Erythroblast (primary cell): ENCODE measurements around the gene DPEP3.

ENCODE experiments used
- DNase-seq, 2 experiments: peaks; one replicate each; lab custom pipeline; 2025; lab: John Stamatoyannopoulos, UW
- GATA1 ChIP-seq: IDR thresholded peaks from 2 replicates; pipeline ENCODE4 v1.6.1; 2011; ENCODE audit warnings: low read depth, mild to moderate bottlenecking, control low read depth, low read length, moderate library complexity
- POLR2A ChIP-seq: IDR thresholded peaks from 2 replicates; pipeline ENCODE4 v1.6.1; 2011; ENCODE audit warnings: mild to moderate bottlenecking, low read length

The DPEP3 gene

DNA sequence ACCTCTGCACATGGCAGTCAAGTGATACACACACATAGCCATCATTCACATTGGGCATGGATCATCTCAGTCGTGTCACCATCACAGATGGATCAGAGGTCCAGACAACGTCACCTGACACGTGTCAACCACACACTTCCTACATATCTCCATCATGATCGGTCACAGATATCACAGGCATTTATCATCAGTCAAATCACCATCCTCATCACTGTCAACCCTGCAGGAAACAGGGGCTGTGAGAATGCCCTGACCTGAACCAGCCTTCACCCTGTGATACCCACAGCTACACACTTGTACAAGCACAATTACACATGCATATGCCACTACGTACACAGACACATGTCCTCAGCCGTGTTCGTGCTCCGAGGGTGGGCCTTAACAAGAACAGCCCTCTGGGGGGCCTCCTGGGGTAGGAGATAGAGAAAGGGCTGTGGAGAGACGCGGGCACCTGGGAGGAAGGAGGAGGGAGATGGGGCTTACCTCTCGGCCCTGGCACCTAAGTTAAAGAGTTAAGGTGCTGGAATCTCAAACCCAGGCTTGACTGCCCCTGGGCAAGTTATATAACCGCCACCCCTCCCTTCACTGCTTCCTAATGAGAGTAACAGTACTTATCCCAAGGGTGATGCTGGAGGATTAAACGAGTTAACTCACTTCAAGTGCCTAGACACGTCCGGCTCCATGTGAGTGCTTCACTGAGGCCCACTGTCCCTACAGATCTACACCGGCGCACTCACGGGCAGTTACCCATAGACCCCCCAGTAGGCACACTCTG lies 12.9 kb downstream of the DPEP3 start:
- TF ChIP-seq GATA1 (no peak), POLR2A (no peak)
- DNase-seq: peak; percentile 42 to 56

DNA sequence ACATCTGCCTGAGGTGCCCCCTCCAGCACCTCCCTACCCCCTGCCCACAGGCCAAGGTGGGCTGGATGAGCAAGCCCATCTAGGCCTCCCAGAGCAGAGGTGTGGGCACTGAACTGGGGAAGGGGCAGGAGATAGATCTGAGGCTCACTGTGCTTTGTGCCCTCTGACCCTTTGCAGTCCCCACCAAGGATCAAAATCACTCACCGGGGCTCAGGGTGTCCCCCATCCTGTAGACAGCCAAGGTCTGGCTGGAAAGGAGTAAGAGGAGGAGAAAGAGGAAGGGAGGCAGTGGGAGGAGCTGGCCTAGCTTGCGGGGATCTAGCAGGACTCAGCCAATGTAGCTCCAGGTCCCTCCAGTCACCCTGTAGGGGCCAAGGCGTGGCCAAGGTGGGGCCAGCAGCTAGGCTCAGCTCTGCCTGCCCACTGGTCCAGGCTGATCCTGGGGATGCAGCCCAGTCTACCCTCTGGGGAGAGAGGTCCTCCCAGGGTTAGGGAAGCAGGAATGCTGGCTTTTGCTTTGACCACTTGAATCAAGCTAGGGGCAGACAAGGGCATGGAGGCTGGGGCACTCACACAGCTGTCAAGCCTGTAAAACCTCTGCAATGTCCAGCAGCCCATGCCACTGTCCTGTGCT lies 13.6 kb downstream of the DPEP3 start:
- TF ChIP-seq POLR2A (no peak), GATA1 (no peak)
- peak in 1 of 2 experiments; percentile 38 for DNase-seq

DNA sequence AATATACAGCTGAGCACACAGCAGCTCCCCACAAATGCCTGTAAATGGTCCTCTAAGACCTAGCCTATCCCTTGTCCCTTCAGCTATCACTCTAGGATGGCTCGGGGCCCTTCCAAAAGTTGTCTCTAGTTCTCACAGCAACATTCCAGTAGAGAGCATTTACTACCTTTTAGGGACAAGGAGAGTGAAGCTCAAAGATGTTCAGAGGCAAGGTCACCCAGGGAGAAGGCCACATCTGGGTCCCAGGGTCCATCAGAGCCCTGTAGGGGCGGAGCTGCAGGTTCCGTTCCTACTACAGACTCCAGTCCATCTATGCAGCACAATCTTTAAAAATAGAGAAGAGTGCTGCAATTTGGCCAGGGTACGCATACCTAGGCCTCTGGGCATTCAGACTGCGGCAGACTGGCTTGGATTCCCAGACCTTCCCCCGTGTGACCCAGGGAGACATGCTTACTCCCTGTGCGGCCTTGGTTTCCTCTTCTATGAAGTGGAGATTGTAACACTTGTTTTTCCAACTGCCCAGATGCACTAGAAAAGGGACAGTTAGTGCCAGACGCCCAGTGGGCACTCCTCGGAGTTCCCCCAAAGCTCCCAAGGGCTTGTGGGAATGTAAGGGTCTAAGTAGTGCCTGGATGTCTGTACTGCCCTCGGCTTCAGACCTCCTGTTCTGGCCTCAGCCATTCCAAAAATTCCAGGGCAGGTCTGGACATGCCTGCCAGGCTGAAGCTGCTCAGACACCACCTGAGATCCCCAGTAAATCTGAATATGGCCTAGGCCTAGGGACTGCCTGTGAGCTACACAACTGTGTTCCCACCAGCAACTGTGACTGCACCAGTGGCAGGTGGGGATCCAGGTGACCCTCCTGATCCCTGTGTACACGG lies 14.4 kb downstream of the DPEP3 start:
- TF ChIP-seq POLR2A: no peak
- no peak for TF ChIP-seq GATA1

DNA sequence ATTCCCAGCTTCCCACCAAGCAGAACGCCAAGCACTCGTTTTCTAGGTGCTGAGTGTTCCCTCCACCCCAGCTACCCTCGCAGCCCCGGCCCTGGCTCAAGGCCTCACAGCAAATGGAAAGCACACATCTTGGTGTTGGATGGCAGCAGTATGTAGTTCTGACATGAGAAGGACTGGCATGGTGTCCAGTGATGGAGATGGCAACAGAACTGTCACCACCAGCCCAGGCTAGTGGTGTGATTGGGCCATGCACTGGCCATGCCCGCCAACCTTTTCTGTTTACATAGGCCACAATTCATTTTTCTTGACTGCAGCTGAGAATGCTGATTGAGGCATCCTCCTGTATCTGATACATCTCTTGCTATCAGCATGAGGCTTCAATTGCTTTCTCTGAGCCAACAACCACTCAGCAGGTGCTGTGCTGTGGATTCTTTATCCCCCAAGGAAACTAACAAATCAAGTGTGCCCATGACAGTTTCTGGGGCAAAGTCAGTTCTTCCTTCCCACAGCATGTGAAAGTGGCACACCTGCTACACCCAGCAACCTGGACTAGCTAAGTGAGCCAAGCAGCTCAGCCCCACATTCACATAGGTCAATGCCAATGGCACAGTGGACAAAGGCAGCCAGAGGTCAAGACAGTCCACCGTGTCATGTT lies 15.7 kb downstream of the DPEP3 start:
- TF ChIP-seq POLR2A: no peak
- TF ChIP-seq GATA1: no peak

More for the DNA sequence above, 14.4 kb downstream of the DPEP3 start:
- DNase-seq: no peak

DNA sequence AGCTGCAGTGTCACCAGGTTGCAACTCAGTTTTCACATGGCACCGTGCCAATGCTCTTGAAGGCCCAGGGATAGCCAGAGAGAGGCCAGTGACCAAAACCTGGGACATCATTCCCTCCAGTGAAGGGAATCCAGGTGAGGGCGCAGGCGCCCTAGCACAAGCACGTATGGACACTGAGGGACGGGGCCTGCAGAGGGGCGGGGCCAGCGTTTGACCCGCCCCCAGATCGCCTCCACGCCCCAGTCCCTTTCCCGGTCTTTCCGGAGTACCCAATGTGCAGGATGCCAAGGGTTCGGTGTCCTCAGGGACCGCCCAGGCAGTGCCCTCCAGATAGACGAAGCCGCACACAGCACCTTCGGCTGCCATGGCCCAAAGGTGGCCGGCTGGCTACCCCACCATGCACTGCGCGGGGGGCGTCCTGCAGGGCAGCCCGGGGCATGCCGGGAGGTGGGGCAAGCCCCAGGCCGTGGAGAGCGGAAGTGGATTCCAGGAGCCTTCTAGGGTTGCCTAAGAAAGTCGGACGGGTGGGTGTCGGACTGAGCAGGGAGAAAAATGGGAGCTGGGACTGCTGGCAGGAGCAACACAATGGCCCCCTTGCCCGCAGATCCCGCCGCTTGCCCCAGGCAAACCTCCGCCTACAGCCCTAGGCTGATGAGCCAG lies 16.5 kb downstream of the DPEP3 start:
- DNase-seq: peak in 1 of 2 experiments; percentile 56
- TF ChIP-seq GATA1 (no peak), POLR2A (peak; percentile 12)

More for the DNA sequence above, 15.7 kb downstream of the DPEP3 start:
- DNase-seq: peak in 1 of 2 experiments; percentile 24

DNA sequence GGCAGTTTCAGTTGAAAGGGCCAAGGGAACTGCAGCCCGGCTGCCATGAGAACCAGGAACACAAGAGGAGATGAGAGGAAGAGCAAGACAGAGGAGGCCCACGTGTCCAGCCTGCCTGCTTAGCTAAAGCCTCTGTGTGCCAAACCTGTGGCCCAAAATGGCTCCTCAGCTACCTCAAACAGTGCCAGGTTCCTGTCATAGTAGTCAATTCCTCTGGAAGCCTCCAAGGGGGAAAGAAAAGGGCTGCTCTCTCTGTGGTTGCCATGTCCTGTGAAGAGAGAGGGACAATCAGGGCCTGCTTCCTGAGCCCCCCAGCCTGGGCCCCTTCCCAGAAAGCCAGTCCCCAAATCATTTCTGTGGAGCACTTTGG lies 17.0 kb downstream of the DPEP3 start:
- DNase-seq: no peak
- TF ChIP-seq GATA1 (no peak), POLR2A (no peak)

DNA sequence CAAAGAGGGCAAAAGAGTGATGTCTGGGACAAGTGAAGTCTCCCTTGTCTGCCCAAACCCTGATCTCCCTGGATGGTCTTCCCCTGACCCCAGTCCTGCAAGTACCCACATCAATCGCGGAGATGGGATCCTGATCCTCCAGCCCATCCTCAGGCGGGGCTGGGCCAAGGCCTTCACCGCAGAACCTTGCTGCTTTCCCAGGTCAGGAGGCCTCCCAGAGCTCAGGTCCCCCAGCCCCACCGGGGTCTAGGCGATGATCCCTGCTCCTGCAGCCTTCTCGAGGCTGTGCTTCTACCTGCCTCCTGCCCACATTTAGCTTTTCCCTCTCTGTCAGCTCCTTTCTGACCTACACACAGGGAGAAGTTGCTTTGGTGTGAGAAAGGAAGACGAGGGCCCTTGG lies 18.2 kb downstream of the DPEP3 start:
- TF ChIP-seq GATA1 (no peak), POLR2A (no peak)
- DNase-seq: no peak

DNA sequence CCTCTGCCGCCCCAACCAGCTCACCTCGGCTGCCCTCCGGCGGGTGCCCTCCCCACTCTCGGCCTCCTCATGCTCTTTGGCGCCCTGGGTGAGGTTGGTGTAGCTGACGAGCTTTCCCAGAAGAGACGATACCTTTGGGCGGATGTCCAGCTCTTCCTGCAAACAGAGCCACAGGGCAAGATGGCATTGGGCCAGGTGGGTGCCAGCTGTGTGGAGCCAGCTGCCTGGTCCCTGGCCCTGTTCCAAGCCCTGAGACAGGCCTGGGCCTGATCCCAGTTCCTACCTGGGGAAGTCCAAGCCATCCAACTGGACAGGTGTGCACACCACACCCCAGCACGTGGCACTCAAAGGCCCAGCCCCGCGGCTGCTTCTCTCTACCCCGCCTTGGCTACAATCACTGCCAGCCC lies 18.7 kb downstream of the DPEP3 start:
- TF ChIP-seq GATA1 (no peak), POLR2A (no peak)
- no peak for DNase-seq

DNA sequence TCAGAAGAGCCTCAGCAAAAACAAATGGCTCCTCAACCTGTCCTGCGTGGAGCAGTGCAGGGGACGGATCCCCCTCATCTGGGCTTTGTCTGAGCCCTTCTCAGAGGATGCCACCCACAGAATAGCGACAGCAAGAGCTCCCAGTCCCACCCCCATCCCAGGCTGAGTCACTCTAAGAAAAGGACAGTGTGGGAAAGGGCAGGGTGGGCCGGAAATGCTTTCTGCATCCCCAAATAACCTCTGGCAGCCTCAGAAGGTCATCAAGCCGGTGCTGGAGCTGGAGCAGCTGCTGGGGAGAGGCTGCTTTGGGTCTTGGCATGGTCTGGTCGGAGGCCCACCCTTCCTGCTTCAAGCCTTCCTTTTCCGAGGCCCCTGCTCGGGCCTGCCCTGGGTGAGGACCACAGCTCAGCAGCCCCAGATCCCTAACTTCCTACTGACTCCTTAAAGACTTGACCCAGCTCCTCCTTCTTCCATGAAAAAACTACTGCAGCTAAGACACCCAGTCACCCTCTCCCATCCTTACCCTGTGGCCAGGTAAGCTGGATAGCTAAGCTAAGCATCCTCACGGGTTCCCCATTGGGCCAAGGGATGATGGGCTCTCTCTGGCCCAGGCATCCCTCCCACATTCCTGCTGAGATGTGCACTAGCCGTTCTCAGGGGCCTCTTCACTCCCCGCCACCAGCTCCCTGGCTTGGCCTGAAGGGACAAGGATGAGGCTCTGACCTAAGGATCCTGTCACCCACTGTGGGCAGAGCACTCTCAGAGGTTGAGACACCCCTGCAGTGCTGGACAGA lies 20.6 kb downstream of the DPEP3 start:
- DNase-seq: no peak

DNA sequence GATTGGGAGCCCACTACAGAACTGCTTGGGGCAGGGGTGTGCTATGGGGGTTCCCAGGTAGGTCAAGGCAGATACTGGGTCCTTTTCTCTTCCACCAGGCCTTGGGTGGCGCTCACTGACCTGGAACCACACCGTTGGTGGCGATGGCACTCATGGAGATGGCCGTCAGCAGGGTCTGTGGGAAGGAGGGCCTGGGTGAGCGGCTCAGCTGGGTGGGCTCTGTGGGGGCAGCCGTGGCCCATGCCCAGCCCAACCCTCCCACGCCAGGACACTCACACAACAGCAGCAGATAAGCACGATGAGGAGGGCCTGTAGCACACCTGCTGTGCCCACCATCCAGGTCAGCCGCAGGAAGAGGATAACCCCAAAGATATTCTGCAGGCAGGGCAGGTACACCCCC lies 22.7 kb downstream of the DPEP3 start:
- no peak for DNase-seq
- TF ChIP-seq GATA1 (no peak), POLR2A (no peak)

More for the DNA sequence above, 20.6 kb downstream of the DPEP3 start:
- TF ChIP-seq GATA1 (no peak), POLR2A (no peak)

DNA sequence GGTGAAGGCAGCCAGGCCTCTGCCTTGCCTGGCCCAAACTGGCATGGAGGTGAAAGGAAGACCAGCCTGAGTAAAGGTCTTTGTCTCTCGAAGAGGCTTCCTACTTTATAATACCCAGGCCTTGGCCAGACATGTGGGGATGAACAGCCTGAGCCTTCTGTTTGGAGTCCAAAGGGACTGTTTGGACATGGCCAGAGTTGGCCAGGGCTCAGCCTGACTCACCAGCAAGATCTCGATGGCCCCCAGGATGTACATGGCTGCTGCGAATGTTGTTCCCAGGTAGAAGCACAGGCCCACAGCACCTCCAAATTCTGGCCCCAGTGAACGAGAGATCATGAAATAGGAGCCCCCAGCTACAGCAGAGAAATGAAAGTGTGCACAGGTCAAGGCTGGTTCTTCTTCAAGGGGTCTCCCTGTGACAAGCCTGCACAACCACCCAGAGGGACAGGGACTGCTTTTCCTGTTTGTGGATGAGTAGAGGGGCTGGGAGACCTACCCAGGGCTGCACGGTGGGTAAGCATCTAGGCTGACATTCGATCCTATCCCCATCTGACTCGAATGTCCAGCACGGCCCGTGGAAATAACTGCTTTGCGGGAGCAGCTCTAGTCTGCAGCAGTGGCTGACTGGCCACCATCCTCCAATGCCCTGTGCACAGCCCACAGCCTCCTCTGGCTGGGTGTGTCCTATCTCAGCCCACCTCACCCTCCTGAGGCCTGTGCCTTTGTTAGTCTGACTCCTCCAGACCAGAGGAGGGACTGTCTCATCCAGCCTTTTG lies 25.7 kb downstream of the DPEP3 start:
- TF ChIP-seq GATA1 (no peak), POLR2A (no peak)
- no peak for DNase-seq
